H1 (cell line): ENCODE measurements around the gene PHOX2A. TPM values are rescaled to one million over a fixed set of nuclear protein-coding genes. Genes with fewer than 3 reads are reported as not detected.

Experiments
- E2F6 ChIP-seq: IDR thresholded peaks from 2 replicates; pipeline ENCODE4 v1.6.1; 2012; ENCODE audit warnings: inconsistent platforms
- polyA plus RNA-seq, 7 experiments: library from polyadenylated mRNA; depleted of rRNA in 3 of 7; stranded (reverse) in 5 of 7; unstranded in 2 of 7; fragments of >200 nt in 5 of 7; fragments of 200-250 nt in 2 of 7; gene quantifications; 1 replicate in 5 of 7; 2 replicates in 1 of 7; 4 replicates in 1 of 7; pipeline versions ENCODE4 v1.2.1 to v1.2.3, GENCODE V29; 2011 to 2013; ENCODE audit warnings: missing spikeins in 2 of 7, mixed read lengths in 2 of 7
- total RNA-seq: library from RNA; stranded (reverse); fragmentation: NEBNext Ultra II Directional; extraction: Animal tissue kit (Norgen Biotek cat#: 25700); gene quantifications from 2 replicates; pipeline ENCODE4 v1.2.1, GENCODE V29; 2021

PHOX2A gene
- total and polyA plus RNA-seq, 2 of the 8 experiments (the other 6 are each of a cell fraction or from before 2014, with no cell fraction given): 0.67 TPM; not detected in 1

- TF ChIP-seq E2F6: no peak
These were observed 43.3 kb upstream of the PHOX2A start (continued) for GRCh38 chr11:72287293-72287692.
